ENCODE data around the gene LCN9.

Gene LCN9

DNA sequence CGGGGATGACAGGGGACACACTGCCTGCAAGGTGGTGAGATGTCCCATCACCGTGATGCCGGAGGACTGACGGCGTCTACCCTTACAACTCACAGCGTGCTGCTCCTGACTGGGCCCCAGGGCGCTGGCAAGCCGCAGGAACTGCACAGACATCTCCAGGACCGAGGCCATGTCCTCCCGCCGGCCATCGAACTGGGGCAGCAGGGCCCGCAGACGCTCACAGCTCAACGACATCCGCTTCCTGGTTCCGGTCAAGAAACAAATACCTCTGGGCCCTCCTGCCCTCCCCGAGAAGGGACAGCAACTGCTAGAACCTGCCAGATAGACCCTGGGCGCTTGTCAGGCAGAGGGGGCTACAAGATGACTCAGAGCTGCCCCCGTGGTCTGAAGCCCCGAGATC, 35.1 kb downstream of the LCN9 start:
- no peak for DNase-seq (ENCODE audit: low read depth in 2 of 2)

DNA sequence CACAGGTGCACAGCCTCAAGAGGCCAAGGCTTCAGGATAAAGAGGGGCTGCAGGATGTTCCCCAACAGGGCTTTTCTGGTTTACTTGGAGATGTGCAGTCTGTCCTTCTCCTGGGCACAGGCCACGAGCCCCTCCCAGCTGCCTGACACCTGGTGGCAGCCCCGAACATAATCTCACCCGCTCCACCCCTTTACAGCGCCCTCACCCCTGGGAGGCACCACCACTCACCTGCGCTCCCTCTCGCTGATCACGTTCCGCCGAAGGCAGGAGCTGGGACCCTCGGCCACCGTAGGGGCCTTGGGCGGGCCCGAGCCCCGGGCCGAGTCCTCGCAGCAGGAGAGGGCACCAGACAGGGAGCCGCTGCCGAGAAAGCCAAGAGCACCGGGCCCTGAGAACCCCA, 35.7 kb downstream of the LCN9 start:
- DNase-seq (ENCODE audit: low read depth in 2 of 2) = no peak

DNA sequence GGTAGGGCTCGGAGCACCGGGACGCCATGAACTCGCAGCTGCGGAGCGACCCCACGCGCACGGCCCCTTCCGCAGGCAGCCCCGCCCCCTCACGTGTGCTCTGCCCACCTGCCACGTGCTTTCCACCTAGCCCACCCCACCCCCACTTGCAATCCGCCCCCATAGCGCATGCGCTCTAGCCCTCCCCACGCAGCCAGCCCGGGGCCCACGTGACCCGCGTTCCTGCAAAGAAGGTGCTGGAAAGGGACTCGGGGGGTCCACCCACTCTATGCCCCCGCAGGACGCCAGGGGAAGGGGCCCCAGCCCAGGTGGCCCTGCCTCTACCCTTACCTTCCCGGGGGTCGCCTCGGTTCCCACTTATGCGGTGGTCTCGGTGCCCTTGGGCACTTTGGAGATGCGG, 36.3 kb downstream of the LCN9 start, which contains the start of gene SOHLH1:
Gene SOHLH1, minus strand, starts transcription at position 42 of the 400 bp plus-strand sequence. Its CDS starts 14 bp downstream, at position 28.
- DNase-seq (ENCODE audit: low read depth in 2 of 2) = no peak

DNA sequence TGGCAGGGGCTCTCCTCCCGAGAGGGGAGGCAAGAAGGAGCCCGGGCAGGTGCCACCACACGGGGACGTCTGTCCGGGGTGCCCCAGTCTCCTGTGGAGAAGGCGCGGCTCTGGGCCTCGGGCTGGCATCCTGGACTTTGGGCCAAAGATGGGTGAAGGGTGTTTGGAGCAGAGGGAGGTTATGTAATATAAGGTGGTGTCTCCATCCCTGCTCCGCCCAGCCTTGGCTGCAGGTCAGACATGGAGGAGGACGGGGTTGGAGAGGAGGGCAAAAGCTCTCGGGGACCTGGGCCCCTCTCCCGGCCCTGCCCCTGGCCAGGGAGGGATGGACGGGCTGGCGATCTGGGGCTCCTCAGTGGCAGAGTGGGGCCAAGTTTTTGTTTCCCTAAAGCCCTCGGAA, 37.4 kb downstream of the LCN9 start:
- no peak for DNase-seq (ENCODE audit: low read depth in 2 of 2)

DNA sequence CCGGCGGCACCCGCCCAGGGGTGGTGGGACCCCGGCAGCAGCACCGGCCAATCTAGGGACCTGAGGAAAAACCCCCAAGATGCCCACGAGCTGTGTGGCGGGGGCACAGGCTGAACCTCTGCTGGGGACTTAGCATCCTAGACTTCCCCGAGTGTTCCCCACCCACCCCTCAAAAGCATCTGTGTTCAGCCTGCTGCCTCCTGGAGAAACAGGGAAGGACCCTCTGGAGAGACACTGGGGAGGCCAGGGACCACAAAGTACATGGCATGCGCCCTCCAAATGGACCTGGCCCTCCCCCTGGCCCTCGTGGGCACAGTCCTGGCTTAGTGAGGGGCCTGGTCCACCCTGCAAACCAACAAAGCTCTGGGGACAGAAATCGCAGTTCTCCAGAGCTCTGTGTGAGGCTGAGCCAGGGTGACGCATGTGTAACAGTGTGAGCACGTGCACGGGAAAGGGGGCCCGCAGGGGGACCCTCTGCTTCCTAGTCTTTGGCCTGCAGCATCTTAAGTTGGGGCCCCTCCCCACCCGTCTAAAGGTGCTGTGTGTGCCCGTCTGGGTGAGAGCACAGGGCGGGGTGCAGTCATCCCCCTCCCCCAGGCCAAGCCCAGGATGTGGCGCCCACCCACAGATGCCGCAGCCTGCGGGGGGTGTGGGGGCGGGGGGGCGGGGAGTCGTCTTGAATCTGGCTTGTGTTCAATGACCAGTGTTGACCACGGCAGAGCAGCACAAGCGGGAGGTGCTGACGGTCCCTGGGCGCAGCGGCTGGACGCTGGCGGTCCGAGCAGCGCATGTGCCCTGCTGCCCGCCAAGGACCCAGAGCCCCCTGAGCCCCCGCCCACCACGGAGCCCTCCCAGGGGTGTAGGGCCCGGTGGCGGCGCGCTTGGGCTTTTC, 38.2 kb downstream of the LCN9 start:
- DNase-seq (ENCODE audit: low read depth in 2 of 2) = no peak

DNA sequence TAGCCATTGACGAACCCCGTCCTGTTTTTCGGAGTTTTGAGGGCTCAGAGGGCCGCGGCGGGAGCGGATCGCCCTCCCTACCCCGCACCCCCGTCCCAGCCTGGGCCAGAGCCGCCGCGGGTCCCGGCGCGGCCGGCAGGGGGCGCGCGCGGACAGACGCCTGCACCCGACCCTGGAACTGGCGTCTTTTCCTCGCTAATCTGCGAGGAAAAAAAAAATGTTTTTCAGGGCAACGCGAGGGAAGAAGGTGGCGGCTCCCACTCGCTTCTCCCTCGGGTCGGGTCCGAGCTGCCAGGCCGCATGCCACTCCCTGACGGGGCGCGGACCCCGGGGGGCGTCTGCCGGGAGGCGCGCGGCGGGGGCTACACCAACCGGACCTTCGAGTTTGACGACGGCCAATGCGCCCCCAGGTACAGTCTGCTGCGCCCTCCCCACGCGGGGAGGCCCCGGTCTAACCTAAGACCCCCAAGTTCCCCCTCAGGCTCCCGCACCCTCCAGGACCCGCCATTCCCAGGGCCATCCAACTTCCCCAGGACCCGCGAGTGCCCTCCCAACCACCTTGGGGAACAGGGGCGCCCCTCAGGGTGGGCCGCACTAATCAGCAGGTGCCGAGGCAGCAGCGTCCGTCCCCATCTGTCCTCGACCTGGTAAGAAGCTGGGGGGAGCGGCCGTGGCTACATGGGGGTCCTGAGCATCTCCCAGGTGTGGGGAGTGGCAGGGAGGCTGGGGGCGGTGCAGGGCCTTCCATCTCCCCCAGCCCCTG, 39.0 kb downstream of the LCN9 start, which contains the start of gene KCNT1:
Gene KCNT1, plus strand, starts transcription at position 227 of the 763 bp plus-strand sequence. Its CDS starts 74 bp downstream, at position 301.
- DNase-seq (ENCODE audit: low read depth in 2 of 2) = peak; percentile 3 to 28

DNA sequence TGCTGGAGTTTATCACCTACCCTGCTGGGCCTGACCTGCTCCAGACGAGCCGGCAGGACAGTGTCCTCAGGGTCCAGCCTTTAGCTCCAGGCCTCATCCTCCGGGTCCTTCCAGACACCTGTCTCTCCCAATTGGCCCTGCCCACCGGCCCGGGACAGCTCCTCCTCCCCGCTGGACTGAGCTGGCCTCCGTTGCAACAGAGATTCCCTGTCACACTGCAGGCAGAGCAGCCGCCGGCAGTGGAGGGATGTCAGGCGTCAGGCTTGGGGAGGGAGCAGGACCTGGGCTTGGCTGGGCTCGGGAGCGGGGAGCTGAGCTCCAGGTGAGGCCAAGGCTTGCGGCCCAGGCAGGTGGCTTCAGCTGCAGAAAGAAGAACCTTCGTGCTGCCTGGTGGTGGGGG, 40.6 kb downstream of the LCN9 start:
- no peak for DNase-seq (ENCODE audit: low read depth in 2 of 2)

DNA sequence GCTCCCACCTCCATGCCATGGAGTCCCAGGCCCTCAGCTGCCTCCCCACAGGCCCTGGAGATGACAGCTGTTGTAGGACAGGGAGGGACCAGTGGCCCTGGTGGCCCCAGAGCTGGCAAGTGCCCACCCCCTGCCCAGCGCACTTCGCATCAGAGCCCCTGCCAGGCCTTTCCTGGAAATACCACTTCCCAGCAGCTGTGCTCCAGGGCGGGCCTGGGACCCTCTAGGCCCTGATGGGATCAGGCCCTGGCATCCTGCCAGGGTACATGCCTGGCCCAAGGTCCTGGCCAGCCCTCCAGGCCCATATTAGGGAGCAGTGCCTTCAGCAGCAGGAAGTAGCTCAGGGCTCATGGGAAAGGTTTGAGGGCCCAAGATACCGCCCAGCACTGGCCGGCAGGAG, 41.4 kb downstream of the LCN9 start:
- DNase-seq (ENCODE audit: low read depth in 2 of 2) = no peak

DNA sequence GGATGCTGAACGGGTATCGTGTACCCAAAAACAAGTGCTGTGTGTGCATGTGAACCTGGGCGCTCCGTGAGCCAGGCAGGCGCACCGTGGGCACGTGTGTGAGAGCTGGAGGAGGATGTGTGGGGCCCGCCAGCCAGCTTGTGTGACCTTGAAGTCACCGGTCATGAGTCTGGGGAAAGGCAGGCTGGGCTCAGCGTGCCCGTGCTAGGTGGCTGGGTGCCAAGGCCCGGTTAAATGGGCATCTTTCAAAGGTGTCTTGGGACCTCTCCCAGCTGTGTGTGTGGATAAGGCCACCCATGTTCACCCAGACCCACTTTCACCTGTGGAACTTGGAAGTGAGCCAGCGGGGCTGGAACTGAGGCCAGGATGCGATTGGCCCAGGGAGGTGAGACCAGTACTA, 42.3 kb downstream of the LCN9 start:
- no peak for DNase-seq (ENCODE audit: low read depth in 2 of 2)

DNA sequence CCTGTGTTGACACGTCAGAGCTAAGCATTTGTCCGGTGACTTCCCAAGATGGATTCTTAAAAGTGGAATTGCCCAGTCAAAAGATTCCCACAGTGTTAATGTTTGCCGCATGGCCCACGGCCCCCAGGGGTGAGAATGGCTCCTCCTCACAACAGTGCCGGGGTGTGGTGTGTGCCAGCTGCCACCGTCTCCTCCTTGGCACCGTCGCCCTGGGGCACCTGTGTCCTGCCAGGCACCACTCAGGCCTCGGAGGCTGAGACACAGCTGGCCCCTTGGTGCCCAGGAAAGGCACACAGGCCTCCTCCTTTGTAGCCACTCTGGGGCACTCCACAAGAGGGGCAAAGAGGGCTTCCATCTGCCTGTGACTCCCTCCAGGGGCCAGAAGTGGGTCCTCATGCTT, 43.2 kb downstream of the LCN9 start:
- DNase-seq (ENCODE audit: low read depth in 2 of 2) = no peak

DNA sequence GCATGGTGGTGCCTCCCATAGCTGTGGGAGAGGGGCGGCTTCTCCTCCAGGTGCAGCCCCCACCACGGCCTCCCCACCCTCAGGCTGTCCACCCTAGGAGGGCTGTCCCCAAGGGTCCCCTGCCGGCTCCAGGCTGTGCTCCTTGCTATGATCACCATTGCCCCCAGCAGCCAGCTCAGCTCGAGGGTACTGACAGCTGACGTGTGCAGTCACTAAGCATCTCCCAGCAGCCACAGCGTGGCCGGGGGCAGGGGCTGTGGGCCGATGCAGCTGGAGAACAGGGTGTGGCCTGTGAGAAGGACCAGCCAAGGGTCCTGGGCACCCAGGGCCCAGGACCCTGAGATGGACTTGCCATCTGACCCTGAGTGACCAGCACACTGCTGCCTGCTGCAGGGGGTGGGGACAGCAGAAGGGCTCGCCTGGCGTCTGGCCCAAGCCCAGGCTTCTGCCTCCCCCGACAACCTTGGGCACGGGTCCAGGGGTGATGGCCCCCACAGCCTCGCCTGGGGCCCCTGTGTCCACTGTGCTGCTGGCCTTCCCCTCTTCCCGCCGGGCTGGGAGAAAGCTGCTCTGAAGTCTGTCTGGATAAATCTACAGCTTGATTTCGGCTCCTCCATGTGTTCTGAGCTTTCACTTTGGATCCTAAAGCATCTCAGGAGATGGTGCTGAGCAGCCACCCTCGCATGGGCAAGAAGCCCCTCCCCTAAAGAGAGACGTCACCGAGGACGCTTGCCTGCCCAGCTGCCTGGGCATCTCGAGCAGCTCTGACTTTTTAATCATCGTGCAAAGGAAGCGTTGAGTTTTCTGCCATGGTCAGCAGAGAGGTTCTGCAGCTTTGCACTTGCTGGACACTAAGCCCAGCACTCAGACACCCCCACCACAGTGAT, 44.4 kb downstream of the LCN9 start:
- no peak for DNase-seq (ENCODE audit: low read depth in 2 of 2)

DNA sequence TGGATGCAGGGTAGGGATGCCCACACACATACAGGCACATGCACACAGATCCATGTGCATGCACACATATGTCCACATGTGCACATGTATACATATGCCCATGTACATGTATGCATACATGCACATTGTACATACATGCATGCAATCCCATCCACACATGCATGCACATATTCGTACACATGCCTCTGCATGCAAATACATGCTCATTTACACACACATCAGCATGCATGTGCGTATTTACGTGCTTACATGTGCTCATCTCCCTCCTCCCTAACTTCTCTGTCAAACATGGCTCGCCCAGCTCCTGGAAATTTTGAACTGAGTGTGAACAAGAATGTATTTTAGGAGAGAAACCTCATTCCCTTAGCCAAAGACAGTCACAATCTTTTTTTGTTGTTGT, 45.1 kb downstream of the LCN9 start:
- DNase-seq (ENCODE audit: low read depth in 2 of 2) = no peak

DNA sequence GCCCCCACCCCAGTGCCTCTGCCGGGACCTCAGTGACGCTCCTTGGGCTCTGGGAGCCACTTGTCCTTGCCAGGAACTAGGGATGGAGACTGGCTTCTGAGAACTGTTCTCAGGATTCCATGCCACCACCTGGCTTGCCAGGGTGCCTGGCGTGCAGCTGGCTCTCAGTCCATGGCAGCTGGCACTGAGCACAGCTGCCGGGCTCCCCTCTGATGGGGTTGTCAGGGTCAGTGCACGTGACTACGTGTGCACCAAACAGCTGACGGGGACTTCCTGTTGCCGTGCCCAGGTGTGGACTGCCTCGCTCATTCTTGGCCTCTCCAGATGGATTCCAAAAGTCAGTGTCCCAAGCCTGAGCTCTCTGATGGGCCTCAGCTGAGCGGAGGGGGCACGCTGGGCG, 48.3 kb downstream of the LCN9 start:
- DNase-seq (ENCODE audit: low read depth in 2 of 2) = no peak

DNA sequence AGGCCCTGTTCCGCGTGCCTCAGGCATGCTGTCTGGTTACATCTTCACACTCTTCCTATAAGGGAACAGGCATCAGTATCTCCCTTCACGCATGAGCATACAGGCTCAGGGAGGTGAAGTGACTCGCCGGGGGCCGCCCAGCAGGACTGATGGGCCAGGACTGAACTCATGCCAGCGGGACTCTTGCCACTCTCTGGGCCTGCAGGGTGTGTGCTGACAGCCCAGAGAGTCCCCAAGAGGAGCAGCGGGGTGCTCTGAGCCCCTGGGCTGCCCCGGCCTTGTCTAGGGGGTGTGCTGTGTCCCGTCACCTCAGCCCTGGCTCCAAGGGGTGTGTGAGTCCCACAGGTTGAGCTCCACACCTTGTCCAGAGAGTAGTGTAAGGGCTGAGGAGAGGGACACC, 48.8 kb downstream of the LCN9 start:
- DNase-seq (ENCODE audit: low read depth in 2 of 2) = no peak

DNA sequence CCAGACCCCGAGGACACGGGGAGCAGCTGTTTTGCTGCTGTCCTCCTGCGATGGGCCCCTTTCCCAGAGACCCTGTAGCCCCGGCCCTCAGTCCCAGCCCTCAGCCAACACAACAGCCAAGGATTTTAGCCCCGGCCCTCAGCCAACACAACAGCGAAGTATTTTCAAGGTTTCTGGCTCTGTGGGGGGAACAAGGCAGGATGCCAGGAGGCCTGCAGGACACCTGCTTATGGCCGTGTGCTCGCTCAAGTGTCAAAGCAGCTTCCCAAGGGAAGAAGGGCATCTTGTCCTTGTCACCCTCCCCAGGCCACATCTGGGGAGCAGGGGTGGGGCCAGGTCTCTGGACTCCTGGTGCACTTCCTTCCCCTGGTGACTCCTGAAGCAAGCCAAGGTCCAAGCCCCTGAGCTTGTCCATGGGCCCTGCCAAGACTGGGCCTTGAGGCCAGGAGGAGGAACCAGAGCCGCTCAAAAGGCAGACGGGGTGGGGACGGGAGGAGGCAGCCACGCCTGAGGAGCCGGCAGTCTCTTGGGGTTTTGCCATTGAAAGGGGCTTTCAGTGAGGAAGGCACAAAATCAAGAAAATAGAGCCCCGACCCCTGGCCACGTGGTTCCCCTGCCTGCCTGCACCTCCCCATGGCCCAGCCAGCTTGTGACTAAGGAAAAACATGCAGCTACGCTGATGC, 49.6 kb downstream of the LCN9 start:
- no peak for DNase-seq (ENCODE audit: low read depth in 2 of 2)

DNA sequence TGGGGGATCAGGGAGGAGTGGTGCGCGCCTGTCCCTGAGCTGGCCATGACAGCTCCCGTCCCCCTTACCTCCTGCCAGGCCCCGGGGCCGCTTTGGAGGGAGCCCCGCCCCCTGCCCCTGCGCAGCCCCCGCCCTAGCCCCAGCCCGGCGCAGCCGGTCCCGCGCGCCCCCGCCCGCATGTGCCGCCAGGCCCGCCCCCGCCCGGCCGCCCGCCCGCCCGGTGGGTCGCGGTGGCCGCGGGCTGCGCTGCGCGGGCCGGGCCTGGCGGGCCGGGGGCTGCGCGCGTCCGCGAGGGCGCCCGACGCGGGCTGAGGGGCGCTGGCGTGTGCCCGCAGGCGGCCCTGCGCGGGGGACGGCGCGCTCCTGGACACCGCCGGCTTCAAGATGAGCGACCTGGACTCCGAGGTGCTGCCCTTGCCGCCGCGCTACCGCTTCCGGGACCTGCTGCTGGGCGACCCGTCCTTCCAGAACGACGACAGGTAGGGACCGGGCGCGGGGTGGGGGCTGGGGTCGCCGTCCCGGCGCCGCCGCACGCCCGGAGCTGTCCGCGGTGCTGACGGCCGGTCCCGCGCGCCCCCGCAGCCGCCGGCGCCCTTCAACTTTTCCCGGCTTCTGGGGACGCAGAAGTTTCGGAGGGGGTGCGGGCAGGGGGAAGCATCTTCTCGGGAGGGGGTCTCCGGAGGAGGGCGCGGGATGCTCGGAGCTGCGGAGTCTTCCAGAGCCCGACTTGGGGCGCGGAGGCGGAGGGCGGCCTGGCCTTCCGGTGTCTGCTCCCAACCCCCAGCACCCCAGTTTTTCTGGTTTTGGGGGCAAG, 51.3 kb downstream of the LCN9 start:
- no peak for DNase-seq (ENCODE audit: low read depth in 2 of 2)

DNA sequence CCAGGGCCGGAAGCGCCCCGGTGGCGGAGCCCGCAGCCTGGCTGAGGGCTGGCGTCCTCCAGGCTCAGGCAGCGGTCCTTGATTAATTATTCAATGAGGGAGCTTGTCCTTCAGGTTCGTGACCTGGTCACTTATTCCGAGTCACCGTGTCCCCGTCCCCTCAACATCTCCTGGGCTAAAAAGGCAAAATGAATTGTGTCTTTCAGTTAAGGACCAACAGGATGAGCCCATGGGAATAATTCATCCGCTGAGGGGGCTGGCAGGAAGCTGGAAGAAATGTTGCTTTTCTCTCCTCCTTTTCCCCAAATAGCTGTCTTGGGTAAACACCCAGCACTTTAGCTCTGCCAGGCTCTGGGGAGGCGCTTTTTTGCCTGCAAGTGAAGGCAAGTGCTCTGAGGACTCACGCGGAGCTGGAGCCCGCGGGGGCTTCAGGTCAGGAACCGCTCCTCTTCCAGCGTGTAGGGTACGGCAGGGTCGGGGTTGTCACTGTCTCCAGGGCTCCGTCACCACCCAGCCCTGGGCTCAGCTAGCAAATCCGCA, 52.0 kb downstream of the LCN9 start:
- DNase-seq (ENCODE audit: low read depth in 2 of 2) = no peak

DNA sequence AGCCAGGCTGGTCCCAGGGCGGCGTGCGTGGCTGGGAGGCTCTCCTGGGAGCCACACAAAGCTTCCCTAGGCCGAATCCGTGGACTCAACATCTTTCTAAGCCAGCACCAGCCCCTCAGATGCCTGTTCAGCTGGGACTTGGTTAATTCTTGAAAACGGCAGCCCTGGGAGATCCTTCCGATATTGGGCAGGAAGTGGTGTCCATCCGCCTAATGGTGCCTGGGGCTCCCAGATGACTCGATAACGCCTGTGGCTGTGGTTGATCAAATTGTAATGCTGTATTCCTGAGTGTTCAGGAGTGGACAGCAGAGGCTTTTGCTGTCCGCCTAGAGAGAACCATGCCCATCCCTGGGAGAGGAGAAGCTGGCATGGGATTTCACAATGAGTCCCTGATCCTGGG, 52.9 kb downstream of the LCN9 start:
- no peak for DNase-seq (ENCODE audit: low read depth in 2 of 2)

Data from stimulated activated CD8-positive, alpha-beta memory T cell treated with anti-CD3 and anti-CD28 coated beads, Interleukin-7, amount 100 ng/mL, for 1 hour (primary cell).